AG04449 (cell line): ENCODE data around the gene ABCB11.
"Not testable (repeated sequence)": the region's sequence is repeated elsewhere in the genome, so short reads cannot be mapped to it uniquely, and the experiment has no call there.

Experiments used
- CTCF ChIA-PET: fragments of 350-600 bp; formaldehyde crosslinking; extraction: SDS; loops from one replicate; lab custom pipeline; 2021; ENCODE audit warnings: antibody characterized with exemption; lab: Yijun Ruan, JAX
- POLR2A ChIA-PET: fragments of 400-600, 350-600 bp; formaldehyde crosslinking; extraction: SDS; loops from one replicate; lab custom pipeline; 2020; ENCODE audit warnings: antibody characterized with exemption, inconsistent platforms; lab: Yijun Ruan, JAX
- DNase-seq: peaks from one replicate; pipeline ENCODE4 v3.0.0-alpha.2; 2010; ENCODE audit warnings: low read depth, low spot score
- H3K4me3 ChIP-seq: 2 replicates; pipeline ENCODE4 v1.5.1; 2011; ENCODE audit warnings: low read depth, mild to moderate bottlenecking, control low read depth, low read length
- TF ChIP-seq, protein P1 (sequence below): IDR thresholded peaks from one replicate; pipeline ENCODE4 v1.5.1; 2011; ENCODE audit warnings: mild to moderate bottlenecking, moderate library complexity, low read length, control low read depth, inconsistent platforms; ENCODE audit not compliant: insufficient read depth; ENCODE audit errors: missing control alignments

ABCB11 gene

GRCh38 chr2:168939918-168940317 is 91.2 kb downstream of the ABCB11 start:
- POLR2A ChIA-PET: no interaction called here
- CTCF ChIA-PET: interaction anchor here (1.3 kb wide), 1 partner anchor 22 kb away, joined by 4 read pairs; no protein-coding TSS in a partner anchor
- no peak overlapping the region for H3K4me3 ChIP-seq
- TF ChIP-seq, protein P1, sequence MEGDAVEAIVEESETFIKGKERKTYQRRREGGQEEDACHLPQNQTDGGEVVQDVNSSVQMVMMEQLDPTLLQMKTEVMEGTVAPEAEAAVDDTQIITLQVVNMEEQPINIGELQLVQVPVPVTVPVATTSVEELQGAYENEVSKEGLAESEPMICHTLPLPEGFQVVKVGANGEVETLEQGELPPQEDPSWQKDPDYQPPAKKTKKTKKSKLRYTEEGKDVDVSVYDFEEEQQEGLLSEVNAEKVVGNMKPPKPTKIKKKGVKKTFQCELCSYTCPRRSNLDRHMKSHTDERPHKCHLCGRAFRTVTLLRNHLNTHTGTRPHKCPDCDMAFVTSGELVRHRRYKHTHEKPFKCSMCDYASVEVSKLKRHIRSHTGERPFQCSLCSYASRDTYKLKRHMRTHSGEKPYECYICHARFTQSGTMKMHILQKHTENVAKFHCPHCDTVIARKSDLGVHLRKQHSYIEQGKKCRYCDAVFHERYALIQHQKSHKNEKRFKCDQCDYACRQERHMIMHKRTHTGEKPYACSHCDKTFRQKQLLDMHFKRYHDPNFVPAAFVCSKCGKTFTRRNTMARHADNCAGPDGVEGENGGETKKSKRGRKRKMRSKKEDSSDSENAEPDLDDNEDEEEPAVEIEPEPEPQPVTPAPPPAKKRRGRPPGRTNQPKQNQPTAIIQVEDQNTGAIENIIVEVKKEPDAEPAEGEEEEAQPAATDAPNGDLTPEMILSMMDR: no peak
- DNase-seq: no peak

GRCh38 chr2:168939061-168939460 is 92.1 kb downstream of the ABCB11 start:
- ChIA-PET POLR2A (no interaction called here), CTCF (no interaction called here)
- no peak overlapping the region for H3K4me3 ChIP-seq
- TF ChIP-seq, protein P1: no peak
- no peak for DNase-seq

GRCh38 chr2:168935810-168936581 is 95.1 kb downstream of the ABCB11 start:
- ChIA-PET CTCF (interaction anchor here (0.8 kb wide), 1 partner anchor 12 kb away, joined by 4 read pairs; no protein-coding TSS in a partner anchor), POLR2A (no interaction called here)
- TF ChIP-seq, protein P1: no peak

DNA sequence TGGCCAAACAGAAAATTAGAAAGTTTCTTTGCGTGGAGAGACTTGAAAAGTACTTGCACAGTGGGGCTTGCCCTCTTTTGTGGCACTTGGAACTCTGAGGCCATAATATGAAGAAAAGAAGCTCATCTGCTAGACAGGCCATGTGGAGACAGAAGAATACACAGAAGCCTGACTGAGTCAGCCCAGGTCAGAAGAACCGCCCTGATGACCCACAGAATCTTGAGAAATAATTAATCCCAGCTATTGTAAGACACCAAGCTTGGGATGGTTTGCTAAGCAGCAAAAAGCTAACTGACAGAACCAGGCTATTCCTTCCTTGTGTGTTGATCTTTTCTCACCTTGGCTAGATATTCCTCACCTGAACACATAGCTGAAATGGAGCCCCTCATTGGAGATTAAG is 96.3 kb downstream of the ABCB11 start:
- no peak overlapping the region for H3K4me3 ChIP-seq
- no peak for DNase-seq
- ChIA-PET POLR2A (no interaction called here), CTCF (no interaction called here)
- TF ChIP-seq, protein P1: no peak

More at GRCh38 chr2:168935810-168936581, 95.1 kb downstream of the ABCB11 start:
- DNase-seq: no peak
- H3K4me3 ChIP-seq: no peak overlapping the region

DNA sequence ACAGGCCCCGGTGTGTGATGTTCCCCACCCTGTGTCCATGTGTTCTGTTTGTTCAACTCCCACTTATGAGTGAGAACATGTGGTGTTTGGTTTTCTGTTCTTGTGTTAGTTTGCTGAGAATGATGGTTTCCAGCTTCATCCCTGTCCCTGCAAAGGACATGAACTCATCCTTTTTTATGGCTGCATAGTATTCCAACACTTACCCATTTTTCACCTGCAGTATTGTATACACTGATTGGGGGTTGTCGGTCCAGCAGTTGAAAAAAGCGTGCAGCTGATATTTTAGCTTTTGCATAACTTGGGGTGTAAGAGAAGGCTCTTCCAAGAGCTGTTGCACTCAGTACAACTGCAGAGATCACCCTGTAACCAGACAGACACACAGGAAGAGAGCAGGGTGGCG is 99.0 kb downstream of the ABCB11 start:
- DNase-seq, H3K4me3 ChIP-seq, POLR2A ChIA-PET: not testable (repeated sequence)
- CTCF ChIA-PET: interaction anchor here (0.9 kb wide), 1 partner anchor 14 kb away, joined by 3 read pairs; no protein-coding TSS in a partner anchor

GRCh38 chr2:168930242-168930641 is 100.9 kb downstream of the ABCB11 start:
- ChIA-PET CTCF (no interaction called here), POLR2A (no interaction called here)
- H3K4me3 ChIP-seq: no peak overlapping the region
- TF ChIP-seq, protein P1: no peak
- DNase-seq: no peak

DNA sequence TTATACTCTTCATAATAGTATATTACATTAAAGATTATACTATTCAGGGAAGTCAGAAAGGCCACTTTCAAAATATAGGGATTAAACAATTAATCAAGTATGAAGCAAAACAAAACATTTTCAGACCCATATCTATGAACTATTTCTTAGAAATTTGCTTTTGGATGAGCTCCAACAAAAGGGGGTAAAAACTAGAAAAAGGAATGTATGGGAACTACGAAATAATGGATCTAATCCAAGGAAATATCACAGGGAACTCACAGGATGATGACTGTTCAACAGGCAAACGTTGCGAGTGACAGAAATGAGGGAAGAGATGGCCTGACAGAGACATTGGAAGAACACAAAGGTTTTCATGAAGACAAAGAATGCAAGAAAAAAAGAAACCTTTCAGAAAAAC is 102.1 kb downstream of the ABCB11 start:
- ChIA-PET CTCF (no interaction called here), POLR2A (no interaction called here)
- no peak for DNase-seq
- TF ChIP-seq, protein P1: no peak
- no peak overlapping the region for H3K4me3 ChIP-seq
